GM19099 (cell line): ENCODE measurements around the gene NFIX.

Source experiments
- POLR2A ChIP-seq: IDR thresholded peaks from 3 replicates; pipeline ENCODE4 v1.6.1; 2011; ENCODE audit warnings: low read depth; ENCODE audit not compliant: insufficient read length; ENCODE audit errors: extremely low read depth

NFIX gene

GRCh38 chr19:13040232-13040947, 45.1 kb downstream of the NFIX start:
- no peak for TF ChIP-seq POLR2A

GRCh38 chr19:13040948-13041292, 45.6 kb downstream of the NFIX start:
- TF ChIP-seq POLR2A: no peak

- TF ChIP-seq POLR2A: no peak
These were observed 47.3 kb downstream of the NFIX start for GRCh38 chr19:13042443-13043130.

GRCh38 chr19:13043285-13043684, 48.0 kb downstream of the NFIX start:
- no peak for TF ChIP-seq POLR2A

GRCh38 chr19:13044231-13044836, 49.1 kb downstream of the NFIX start:
- no peak for TF ChIP-seq POLR2A

GRCh38 chr19:13045812-13046211, 50.5 kb downstream of the NFIX start:
- no peak for TF ChIP-seq POLR2A

- TF ChIP-seq POLR2A: no peak
These were observed 52.1 kb downstream of the NFIX start for GRCh38 chr19:13047374-13047773.

GRCh38 chr19:13050274-13050673, 55.0 kb downstream of the NFIX start:
- no peak for TF ChIP-seq POLR2A

- TF ChIP-seq POLR2A: no peak
These were observed 56.4 kb downstream of the NFIX start for GRCh38 chr19:13051557-13052165.

- no peak for TF ChIP-seq POLR2A
These were observed 57.3 kb downstream of the NFIX start for GRCh38 chr19:13052447-13053175.

GRCh38 chr19:13053238-13053637, 58.0 kb downstream of the NFIX start:
- no peak for TF ChIP-seq POLR2A

GRCh38 chr19:13053761-13054625, 58.7 kb downstream of the NFIX start:
- TF ChIP-seq POLR2A: no peak

- TF ChIP-seq POLR2A: no peak
These were observed 59.4 kb downstream of the NFIX start for GRCh38 chr19:13054626-13055212.
